RPMI8226 (cell line): Measurements from ENCODE around the gene SH3RF1.
A peak's percentile ranks its signal among the peaks of the same experiment; 100 is the strongest.

Source experiments
- DNase-seq: peaks from one replicate; pipeline ENCODE4 v3.0.0-alpha.2; 2015

The SH3RF1 gene

GRCh38 chr4:169274033-169274432 is 3.3 kb upstream of the SH3RF1 start:
- DNase-seq, result no peak

- DNase-seq, result no peak
Measured at GRCh38 chr4:169272265-169272886, 1.6 kb upstream of the SH3RF1 start.

GRCh38 chr4:169271692-169272007 is 894 bp upstream of the SH3RF1 start:
- no peak for DNase-seq

GRCh38 chr4:169269916-169270809 is 593 bp downstream of the SH3RF1 start:
- peak; percentile 48 for DNase-seq

- no peak for DNase-seq
Measured at GRCh38 chr4:169268951-169269760, 1.6 kb downstream of the SH3RF1 start.

GRCh38 chr4:169267070-169267469 is 3.7 kb downstream of the SH3RF1 start:
- DNase-seq, result no peak

- DNase-seq, result no peak
Measured at GRCh38 chr4:169266661-169267060, 4.1 kb downstream of the SH3RF1 start.

GRCh38 chr4:169266081-169266480 is 4.7 kb downstream of the SH3RF1 start:
- no peak for DNase-seq

GRCh38 chr4:169263791-169264392 is 6.9 kb downstream of the SH3RF1 start:
- no peak for DNase-seq

- DNase-seq, result no peak
Measured at GRCh38 chr4:169260217-169260866, 10.4 kb downstream of the SH3RF1 start.

GRCh38 chr4:169259271-169259670 is 11.5 kb downstream of the SH3RF1 start:
- DNase-seq, result no peak

- DNase-seq, result no peak
Measured at GRCh38 chr4:169258141-169258540, 12.6 kb downstream of the SH3RF1 start.

- no peak for DNase-seq
Measured at GRCh38 chr4:169256856-169257761, 13.6 kb downstream of the SH3RF1 start.

GRCh38 chr4:169256101-169256612 is 14.6 kb downstream of the SH3RF1 start:
- no peak for DNase-seq

- no peak for DNase-seq
Measured at GRCh38 chr4:169254546-169254983, 16.2 kb downstream of the SH3RF1 start.

- no peak for DNase-seq
Measured at GRCh38 chr4:169253904-169254303, 16.9 kb downstream of the SH3RF1 start.

- DNase-seq, result no peak
Measured at GRCh38 chr4:169253113-169253671, 17.6 kb downstream of the SH3RF1 start.

- DNase-seq, result no peak
Measured at GRCh38 chr4:169252339-169253112, 18.2 kb downstream of the SH3RF1 start.

GRCh38 chr4:169251291-169252235 is 19.2 kb downstream of the SH3RF1 start:
- no peak for DNase-seq
